Epithelial cell of esophagus (primary cell): ENCODE data around the gene MRPL39.

Source experiments
- DNase-seq: peaks from one replicate; pipeline ENCODE4 v3.0.0; 2010; ENCODE audit warnings: low read depth
- H3K4me3 ChIP-seq: 2 replicates; pipeline ENCODE4 v1.5.1; 2011; ENCODE audit warnings: mild to moderate bottlenecking, low read length, control low read depth
- CTCF ChIP-seq: IDR thresholded peaks from 2 replicates; pipeline ENCODE4 v1.5.1; 2011; ENCODE audit warnings: low read depth, mild to moderate bottlenecking, low read length, control low read depth, inconsistent platforms; ENCODE audit not compliant: insufficient read depth; ENCODE audit errors: missing control alignments

Gene MRPL39

GRCh38 chr21:25569084-25569483 lies 38.2 kb downstream of the MRPL39 start:
- no peak for DNase-seq
- no peak overlapping the region for H3K4me3 ChIP-seq
- TF ChIP-seq CTCF: no peak

GRCh38 chr21:25568246-25568645 lies 39.0 kb downstream of the MRPL39 start:
- no peak overlapping the region for H3K4me3 ChIP-seq
- no peak for TF ChIP-seq CTCF
- DNase-seq: no peak

- H3K4me3 ChIP-seq: no peak overlapping the region
- DNase-seq: no peak
- TF ChIP-seq CTCF: no peak
Measured at GRCh38 chr21:25567472-25567871, 39.8 kb downstream of the MRPL39 start.

GRCh38 chr21:25566645-25567044 lies 40.6 kb downstream of the MRPL39 start:
- no peak for TF ChIP-seq CTCF
- H3K4me3 ChIP-seq: no peak overlapping the region
- no peak for DNase-seq

GRCh38 chr21:25565272-25566211 lies 41.7 kb downstream of the MRPL39 start:
- no peak for TF ChIP-seq CTCF
- H3K4me3 ChIP-seq: no peak overlapping the region
- no peak for DNase-seq

GRCh38 chr21:25564349-25564948 lies 42.8 kb downstream of the MRPL39 start:
- no peak for DNase-seq
- TF ChIP-seq CTCF: no peak
- no peak overlapping the region for H3K4me3 ChIP-seq
